Stimulated activated CD8-positive, alpha-beta memory T cell treated with anti-CD3 and anti-CD28 coated beads, Interleukin-2, amount 100 ng/mL, for 48 hours (primary cell): ENCODE measurements around the gene ASB5.

Source experiments
- DNase-seq, 2 donors: peaks; one replicate each; pipeline ENCODE4 v3.0.0-alpha.2; 2020; ENCODE audit warnings: low read depth in 2 of 2

ASB5 gene

DNA sequence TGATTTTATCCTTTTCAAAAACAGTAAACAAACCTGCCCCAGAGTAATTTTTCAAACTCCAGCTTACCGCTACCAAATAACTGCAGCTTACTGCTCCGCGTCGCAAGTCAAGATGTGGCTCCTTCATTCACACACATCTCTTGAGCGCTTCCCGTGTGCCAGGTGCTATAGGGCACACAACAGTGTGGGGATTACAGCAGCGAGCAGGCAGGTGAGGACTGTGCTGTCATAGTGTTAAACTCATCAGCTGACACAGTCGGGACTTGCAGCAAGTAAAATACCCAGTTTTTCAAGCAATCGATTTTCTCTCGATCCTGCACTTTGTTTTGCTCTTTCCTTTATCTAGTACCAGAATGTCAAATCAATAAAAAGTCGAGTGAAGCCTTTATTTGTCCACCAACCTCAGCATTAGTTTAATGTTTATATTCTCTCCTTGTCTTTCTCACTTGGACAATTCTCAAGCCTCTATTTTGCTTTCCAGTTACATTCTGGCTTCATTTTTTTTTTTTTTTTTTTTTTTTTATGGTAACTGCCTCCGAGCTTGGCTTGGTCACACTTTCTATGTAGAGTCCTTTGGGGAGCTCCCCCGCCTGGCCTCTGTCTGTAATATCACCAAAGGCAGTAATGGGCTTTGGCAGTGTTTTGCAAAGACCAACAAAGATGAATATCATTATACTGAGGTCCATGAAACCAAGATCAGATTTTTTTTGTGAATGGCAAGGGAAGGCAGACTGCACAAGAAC lies 8.3 kb upstream of the ASB5 start:
- DNase-seq = peak; percentile 1 to 7

DNA sequence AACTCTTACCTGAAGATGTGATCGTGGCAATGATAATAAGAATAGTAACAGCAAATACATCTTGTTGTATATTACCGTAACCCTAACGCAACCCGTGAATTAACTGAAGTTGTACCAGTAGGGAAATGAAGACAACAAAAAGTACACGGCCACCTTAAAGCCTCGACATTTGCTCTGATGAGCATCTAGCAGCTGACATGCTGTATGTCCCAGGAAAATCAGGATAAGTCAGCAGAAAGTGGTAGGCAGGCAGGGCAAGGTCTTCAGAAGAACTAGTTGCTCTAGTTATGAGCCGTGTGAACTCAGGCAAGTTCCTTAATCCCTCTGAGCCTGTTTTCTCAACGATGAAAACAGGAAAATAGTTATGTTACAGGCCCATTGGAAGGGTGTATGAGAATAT lies 7.7 kb upstream of the ASB5 start:
- no peak for DNase-seq

DNA sequence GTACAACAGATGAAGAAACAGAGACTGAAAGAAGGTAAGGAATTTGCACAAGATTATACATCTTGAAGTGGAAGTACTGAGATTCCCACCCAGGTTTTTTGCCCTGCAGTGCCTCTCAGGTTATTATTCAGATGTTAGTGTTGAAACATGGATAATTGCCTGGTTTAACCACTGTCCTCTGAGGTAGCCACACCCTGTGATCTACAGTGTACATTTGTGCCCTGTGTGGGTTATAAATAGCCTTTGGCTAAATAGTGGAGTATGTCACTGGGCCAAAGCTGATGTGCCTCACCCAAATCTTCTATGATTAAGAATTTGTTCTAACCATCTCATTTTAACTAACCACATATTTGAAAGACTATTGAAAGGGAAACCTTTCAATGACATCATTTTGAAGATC lies 5.4 kb upstream of the ASB5 start:
- DNase-seq = no peak

DNA sequence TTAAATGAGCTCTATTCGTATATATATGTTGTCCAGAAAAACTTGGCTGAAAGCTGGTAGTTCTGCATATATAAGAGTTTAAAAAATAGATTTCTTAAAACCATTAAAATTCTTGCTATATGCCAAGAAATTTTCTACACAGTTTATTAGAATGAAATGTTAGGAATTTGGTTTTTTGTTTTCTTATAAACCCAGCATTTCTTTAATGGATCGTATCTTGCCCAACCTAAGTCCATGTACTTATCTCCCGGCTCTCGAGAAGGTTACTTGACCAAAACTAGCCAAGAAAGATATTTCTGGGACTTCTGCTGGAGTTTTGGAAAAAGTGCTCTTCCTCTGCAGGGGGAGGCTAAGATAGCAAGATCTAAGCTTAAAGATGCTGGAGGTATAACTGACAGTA lies 4.7 kb upstream of the ASB5 start:
- DNase-seq = no peak

DNA sequence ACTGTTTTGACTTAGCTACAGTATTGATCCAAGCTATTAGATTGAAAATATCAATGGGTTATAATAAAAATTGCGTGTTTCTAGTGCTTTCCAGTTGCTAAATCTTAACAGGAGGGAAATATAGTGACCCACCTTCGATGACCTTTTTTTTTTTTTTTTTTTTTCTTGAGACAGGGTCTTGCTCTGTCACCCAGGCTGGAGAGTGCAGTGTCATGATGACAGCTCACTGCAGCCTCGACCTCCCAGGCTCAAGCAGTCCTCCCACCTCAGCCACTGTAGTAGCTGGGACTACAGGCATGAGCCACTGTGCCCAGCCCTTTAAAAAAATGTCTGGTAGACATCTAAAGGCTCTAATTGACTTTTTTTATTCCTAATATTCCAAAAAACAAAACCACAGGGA lies 3.8 kb upstream of the ASB5 start:
- DNase-seq = no peak

DNA sequence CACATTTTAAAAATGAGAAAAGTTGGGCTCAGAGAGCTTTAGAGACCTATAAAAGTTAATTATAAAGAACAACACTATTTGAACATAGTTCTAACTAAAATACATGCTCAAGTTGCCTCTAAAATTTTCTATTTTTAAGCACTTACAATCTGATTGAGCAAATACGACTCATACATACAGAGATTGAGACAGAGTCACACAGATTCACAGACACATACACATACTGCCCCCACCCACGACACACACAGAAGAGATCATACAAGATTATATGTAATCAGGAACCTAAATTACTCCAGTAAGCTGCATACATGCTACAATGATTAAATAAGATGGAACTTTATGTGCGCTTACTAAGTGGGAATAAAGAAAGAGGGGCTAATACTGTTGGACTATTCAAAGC lies 2.7 kb upstream of the ASB5 start:
- DNase-seq = no peak

DNA sequence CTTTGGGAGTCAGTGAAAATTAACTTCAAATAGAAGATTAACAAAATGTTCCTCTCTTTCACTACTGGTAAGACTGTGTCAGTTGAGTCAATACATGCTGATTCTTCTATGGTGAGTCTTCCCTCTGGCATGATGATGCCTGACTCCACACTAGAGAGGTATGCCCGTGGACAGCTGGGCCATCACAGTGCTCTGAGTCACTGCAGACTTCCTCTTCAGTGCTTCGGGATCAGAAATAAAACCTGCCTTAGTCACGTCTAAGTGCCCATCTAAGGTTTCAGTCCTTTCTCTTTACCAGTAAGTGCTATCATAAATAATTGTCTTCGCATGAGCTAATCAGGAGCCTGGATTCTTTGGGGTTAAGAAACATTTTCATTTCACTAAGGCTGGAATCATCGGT lies 1.6 kb upstream of the ASB5 start:
- DNase-seq = no peak

DNA sequence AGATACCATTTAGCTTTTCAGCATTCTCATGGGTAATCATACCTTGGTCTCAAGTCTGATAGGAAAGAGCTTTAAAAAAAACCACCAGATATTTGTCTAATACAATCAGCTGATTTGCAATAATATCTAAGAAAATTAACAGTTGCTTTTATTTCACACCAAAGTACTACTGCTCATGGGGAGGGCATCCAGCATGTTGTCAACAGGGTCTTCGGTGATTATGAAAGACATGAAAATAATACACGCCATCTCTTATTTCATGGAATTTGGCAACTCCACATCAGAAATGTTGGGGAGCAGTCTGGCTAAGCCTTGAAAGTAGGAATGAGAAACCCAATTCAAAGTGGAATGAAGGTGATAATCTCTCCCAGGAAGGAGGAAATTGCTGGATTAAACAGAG lies 3.0 kb downstream of the ASB5 start:
- no peak for DNase-seq

DNA sequence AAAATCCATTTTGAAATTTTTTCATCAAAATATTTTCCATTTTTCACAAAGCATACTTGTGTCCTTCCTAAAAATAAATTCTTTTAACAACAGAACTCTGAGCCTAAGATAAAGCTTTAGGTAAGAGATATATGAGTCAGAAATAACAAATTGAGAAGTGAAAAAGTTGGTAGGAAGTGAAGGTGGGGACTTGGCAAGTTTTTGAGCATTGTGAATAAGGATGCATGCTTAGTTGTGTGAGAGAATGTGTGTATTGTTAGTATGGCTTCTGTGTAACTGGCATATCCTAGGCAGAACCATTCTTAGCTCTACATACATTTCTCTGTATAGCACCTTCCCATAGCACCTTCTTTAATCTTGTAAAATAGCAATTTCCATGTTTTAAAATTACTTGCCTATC lies 6.8 kb downstream of the ASB5 start:
- no peak for DNase-seq

DNA sequence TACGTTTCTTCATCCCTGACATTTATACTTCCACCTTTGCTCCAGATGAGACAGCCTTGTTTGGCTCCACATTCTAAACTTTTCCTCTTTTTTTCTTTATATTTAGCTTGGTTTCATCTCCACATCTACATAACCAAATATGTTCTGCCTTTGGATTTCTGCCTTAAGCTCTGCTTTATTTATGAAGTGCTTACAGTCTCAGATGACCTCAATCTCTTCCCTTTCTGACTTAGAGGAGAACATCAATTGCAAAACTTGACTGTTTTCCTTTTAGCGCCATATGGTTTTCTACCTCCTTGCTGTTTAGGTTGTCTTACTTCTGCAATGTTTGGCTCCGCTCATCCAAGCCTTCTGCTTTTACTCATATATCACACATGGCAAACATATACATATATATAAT lies 7.5 kb downstream of the ASB5 start:
- DNase-seq = no peak

DNA sequence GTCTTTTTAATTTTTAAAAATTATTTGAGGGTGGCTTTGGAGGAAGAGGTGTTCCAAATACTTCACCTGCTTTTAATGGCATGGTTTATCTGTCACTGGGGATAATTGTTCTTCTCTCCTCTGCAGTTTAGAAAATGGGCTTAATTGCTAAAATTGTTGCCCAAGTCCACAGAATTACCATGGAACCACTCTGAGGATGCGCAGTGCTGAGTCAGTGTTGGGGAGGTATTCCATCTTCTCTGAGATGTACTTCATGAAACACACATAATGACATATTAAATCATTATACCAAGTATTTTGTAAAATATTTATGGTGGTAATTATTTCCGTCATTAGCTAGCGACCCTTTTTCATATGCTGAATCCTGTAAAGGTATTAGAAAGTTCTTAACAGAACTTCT lies 8.0 kb downstream of the ASB5 start:
- no peak for DNase-seq

DNA sequence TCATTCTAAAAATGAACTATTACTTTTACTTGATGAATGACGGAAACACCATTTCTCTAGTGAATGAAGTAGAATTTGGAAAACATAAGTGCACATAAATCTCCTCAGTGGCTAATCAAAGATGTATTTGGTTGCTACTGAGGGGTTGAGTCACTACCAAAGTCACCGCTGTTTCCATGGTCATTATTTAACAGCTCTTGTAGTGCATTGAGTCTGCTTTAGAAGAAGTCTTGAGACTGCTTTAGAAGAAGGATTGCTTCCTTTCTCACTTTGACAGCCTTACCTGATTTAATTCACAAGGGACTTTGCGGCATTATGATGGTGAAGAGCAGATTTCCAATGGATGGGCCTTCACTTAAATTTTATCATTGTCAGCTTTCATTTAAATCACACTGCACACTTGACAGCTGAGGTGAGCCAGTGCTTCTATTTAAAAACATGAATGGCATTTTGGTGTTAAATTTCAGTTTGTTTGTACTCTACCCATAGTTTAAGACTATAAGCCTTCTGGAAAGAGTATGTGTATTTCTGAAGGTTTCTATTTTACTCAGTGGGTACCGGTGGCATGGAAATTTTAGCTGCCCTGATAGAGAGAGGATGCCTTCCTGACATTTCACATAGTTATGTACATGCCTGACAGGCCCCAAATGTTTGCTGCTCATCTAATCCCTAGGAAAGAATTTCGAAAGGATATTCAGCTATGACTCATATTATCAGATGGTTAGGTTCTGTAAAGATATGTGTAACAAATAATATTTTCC lies 9.5 kb downstream of the ASB5 start:
- no peak for DNase-seq

DNA sequence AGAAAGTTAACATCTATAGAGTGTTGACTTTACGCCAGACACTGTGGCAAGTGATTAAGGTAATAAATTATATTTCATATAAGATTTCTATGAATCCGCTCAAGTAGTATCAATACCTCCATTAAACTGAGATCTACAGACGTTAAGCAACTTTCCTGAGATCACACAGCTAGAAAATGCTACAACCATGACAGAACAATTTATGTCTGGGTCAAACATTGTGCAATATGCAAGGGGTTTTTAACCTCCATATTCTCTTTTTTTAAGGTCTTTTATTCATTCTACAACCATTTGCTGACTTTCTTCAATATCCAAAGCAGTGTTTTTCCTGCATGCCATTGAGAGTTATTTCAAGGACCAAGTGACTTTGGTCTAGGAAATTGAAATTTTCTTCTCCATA lies 10.9 kb downstream of the ASB5 start:
- DNase-seq = no peak

DNA sequence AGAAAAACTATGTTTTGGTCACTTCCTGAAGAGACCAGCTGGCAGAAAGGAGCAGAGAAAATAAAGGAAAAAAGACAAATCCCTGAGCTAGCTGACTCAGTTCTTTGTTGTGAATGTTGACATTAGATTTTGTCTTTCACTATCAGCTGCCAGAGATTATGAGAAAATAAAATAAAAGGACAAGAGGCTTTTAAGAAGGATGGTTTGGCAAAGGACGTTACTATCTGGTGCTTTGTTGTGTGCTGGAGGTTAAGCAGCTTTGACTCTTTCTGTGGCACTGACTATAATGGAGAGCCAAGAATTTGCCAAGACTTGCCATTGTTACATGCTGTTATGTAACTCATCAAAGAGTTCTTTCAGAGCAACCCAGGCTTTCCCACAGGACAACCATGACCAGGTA lies 12.1 kb downstream of the ASB5 start:
- DNase-seq = no peak

DNA sequence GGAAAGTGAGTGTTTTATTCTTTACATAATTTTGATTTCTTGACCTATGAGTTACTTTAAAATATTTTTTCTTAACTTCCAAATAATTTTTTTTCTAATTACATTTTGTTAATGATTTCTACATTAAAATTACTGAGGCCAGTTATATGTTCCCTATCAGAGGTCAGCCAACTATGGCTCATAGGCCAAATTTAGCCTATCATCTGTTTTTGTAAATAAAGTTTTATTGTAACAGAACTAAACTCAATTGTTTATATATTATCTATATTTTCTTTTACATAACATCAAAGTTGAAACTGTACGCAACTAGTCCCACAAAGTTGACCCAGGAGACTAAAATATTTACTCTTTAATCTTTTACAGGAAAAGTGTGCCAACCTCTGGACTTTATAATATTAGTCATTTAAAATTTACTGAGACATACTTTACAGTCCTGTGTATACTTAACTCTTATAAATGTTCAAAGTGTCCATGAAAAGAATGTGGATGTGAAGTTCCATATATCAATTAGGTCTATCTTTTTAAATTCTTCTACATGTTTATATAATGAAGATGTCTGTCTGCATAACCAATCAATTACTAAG lies 26.2 kb downstream of the ASB5 start:
- no peak for DNase-seq

DNA sequence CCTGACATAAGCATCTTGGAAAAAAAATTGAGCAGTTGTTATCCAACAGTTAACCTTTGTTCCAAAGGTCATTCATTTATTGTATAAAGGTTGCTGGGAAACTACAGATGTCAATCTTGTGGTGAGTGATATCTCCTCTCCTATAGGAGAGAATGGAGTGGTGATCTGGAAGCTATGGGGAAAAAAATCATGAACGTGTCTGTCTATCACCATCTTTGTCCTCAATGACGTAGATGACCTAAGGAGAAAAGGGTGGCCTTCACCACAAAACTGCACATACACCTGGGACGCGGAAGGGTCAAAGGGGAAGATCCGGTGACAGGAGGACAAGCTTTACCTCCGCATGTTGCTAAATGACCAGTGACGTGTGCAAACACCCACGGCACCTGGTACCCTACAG lies 27.3 kb downstream of the ASB5 start:
- no peak for DNase-seq

DNA sequence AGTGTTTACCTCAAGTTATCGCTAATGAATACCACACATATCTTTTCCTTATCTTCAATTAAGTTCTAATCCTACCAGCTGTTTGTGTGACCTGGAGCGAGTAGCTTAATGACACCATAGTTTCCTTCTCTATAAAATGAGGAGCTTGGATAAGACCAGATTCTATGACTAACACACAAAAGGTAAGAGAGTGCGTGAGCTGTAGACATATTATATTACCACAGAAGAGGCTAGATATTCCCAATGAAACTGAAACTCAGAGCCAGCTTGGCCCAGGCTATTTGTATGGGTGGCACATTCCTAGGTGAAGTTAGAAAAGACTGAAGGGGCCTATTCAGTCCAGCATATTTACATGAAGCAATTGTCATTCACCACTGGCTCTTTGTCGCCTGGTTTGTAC lies 30.2 kb downstream of the ASB5 start:
- DNase-seq = no peak

DNA sequence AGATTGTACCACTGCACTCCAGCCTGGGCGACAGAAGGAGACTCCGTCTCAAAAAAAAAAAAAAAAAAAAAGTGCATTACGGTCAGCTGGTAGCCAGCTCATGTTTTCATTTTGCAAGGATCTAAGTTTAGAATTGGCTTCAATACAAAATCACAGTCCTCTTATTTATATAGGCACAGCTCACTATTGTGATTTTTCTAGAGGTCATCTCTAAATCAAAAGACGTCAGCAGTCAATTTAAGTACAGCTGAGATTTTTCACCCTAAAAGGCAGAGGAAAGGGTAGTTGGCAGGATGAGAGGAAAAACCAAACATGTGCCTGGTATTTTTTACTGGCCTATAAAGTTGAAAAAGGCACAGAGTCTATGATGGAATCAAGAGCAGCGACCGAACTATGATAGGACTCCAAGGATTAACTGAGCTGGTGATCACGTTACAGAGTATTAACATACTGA lies 30.8 kb downstream of the ASB5 start:
- no peak for DNase-seq

DNA sequence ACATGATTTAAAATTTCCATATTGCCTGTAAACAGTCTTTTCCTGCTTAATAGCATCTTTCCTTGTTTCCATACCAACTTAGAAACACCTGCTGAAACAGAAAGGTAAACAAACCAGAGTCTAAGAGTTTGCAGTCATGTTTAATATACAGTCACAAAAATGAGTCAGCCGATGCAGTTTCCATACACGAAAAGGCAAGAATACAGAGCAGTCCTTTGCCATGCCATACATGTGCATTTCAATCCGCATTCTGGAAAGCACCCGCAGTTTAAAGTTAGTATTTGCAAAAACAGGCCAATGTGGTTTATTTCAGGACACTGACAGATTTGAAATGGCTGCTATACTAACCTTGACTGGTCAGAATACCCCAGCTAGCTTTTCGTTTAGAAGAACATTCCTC lies 32.1 kb downstream of the ASB5 start:
- no peak for DNase-seq

DNA sequence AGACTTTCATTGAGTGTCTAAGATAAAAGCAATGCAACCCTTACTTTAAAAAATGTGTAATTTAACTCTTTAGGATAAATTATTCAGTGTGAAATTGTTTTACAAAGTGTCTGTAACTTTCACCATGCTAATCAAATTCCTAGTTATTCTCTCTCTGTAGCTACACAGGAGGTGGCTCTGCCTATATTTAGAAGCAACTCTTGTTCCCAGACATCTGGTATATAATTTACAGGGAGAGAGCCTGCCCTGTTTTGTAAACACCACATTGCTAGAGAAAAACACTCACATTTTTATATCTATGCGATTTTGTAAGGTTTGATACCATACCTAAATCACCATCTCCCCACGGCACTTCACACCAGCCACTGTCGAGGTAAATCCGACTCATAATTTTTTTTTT lies 38.2 kb downstream of the ASB5 start:
- DNase-seq = no peak

DNA sequence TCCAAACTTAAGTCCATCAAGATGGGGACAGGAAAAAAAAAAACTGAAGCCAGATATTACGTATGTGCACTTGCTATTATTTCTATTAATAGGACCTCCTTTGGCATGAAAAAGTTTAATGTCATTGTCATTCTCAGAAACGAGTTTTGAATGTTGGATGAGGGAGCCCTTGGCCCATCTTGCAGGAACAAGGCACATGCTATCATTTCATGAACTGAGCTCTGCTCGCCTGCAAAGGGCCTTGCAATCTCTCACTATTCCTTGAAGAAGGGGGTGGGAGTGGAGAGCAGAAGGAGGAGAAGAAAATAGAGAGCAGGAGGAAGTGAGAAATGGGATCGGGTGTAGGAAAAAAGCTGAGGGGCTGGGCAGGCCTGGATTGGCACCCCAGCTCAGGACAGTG lies 39.4 kb downstream of the ASB5 start:
- no peak for DNase-seq

DNA sequence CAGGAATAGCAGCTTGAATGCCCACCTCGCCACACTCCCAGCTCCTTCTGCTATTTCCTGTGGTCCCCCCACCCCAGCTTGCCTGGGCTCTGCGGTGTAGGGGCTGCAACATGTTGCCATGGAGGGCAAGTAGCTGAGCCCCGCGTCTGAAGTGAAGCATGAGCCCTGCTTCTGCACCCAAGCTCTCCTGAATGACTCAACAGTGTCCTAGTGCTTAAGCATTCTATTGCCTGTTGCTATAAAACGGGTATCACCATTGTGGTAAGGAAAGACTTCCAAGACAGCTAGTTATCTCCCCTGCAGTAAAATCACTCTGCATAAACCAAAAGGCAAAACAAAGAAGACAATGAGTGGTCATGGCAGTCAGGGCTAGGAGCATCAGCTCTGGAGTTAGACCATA lies 42.3 kb downstream of the ASB5 start:
- no peak for DNase-seq

DNA sequence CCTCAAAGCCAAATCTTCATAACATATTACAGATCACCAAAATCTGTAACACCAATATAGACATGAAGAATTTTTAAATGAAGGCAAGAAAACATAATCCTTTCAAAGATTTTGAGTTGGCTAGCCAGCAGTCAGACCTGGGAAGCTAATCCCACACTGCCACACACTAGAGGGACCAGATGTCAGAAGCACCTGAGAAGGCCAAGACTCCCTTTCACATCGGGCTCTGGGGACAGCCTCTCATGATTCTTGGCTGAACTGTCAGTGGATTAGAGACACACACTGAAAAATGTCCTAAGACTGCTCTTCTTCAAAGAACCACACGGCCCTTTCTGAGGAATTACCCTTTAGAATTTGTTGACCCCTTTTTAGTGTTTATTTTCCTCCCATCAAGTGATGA lies 45.5 kb downstream of the ASB5 start:
- DNase-seq = no peak
